Measurements from ENCODE around the gene DCUN1D3.

Gene DCUN1D3

GRCh38 chr16:20923876-20924275 lies 23.7 kb upstream of the DCUN1D3 start:
- Histone ChIP-seq H3K27me3 (no peaks in the 10 kb centered on the region), H3K36me3 (peaks cover 6 to 32% (median 15%) of the 10 kb centered on the region in 3 donors), H3K9me3 (no peaks in the 10 kb centered on the region), H3K4me3 (no peak overlapping the region), H3K27ac (no peak overlapping the region), H3K4me1 (peaks cover 0 to 4% (median 2%) of the 10 kb centered on the region in 4 donors)
- intact Hi-C loops (cut with DNase I; ENCODE audit: low total_unique reads), result no loop called here
- DNase-seq, result no peak
- TF ChIP-seq, protein P1, sequence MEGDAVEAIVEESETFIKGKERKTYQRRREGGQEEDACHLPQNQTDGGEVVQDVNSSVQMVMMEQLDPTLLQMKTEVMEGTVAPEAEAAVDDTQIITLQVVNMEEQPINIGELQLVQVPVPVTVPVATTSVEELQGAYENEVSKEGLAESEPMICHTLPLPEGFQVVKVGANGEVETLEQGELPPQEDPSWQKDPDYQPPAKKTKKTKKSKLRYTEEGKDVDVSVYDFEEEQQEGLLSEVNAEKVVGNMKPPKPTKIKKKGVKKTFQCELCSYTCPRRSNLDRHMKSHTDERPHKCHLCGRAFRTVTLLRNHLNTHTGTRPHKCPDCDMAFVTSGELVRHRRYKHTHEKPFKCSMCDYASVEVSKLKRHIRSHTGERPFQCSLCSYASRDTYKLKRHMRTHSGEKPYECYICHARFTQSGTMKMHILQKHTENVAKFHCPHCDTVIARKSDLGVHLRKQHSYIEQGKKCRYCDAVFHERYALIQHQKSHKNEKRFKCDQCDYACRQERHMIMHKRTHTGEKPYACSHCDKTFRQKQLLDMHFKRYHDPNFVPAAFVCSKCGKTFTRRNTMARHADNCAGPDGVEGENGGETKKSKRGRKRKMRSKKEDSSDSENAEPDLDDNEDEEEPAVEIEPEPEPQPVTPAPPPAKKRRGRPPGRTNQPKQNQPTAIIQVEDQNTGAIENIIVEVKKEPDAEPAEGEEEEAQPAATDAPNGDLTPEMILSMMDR (IDR thresholded peaks at IDR 0.05), result no peak

DNA sequence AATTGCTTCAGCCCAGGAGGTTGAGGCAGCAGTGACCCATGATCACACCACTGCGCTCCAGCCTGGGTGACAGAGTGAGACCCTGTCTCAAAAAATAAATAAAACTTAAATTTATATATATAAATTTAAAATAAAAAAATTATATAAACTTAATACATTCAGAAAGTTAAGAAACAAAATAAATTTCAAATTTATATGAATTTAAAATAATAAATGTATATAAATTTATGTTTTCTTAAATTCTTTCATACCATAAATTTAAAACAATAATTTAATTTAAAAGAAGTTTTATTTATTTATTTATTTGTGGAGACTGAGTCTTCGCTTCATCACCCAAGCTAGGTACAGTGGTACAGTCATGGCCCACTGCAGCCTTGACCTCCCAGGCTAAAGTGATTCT lies 20.6 kb upstream of the DCUN1D3 start:
- H3K9me3 ChIP-seq, result no peaks in the 10 kb centered on the region
- H3K27ac ChIP-seq, result no peak overlapping the region
- peaks cover 0 to 9% (median 5%) of the 10 kb centered on the region in 4 donors for H3K4me1 ChIP-seq
- DNase-seq, result no peak
- H3K27me3 ChIP-seq, result no peaks in the 10 kb centered on the region
- H3K36me3 ChIP-seq, result peaks cover 6 to 40% (median 15%) of the 10 kb centered on the region in 3 donors
- TF ChIP-seq, protein P1 (IDR thresholded peaks at IDR 0.05), result no peak
- H3K4me3 ChIP-seq, result no peak overlapping the region
- intact Hi-C loops (cut with DNase I; ENCODE audit: low total_unique reads), result no loop called here

DNA sequence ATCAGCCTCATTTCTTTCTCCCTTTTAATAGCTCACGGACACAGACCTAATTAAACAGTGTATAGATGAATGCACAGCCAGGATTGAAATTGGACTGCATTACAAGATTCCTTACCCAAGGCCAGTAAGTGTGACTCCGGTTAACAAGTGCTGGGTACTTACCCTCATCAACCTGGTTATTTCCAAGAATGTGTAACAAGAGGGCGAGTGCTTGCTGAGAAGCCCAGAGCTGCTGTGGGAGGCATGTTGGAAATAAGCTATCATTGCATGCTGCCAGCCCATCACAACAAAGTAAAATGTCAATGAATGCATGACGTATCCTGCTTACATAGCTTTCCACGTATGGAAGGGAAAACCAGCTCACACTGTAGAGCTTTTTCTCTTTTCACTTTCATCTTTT lies 19.9 kb upstream of the DCUN1D3 start:
- TF ChIP-seq, protein P1 (IDR thresholded peaks at IDR 0.05), result no peak
- no peaks in the 10 kb centered on the region for H3K27me3 ChIP-seq
- H3K9me3 ChIP-seq, result no peaks in the 10 kb centered on the region
- H3K4me3 ChIP-seq, result no peak overlapping the region
- intact Hi-C loops (cut with DNase I; ENCODE audit: low total_unique reads), result no loop called here
- DNase-seq, result no peak
- H3K27ac ChIP-seq, result no peak overlapping the region
- H3K4me1 ChIP-seq, result peaks cover 0 to 9% (median 5%) of the 10 kb centered on the region in 4 donors
- H3K36me3 ChIP-seq, result peaks cover 2 to 35% (median 12%) of the 10 kb centered on the region in 3 donors

GRCh38 chr16:20918486-20919239 lies 18.5 kb upstream of the DCUN1D3 start:
- no peaks in the 10 kb centered on the region for H3K27me3 ChIP-seq
- H3K4me1 ChIP-seq, result peaks cover 0 to 21% (median 5%) of the 10 kb centered on the region in 4 donors
- DNase-seq, result no peak
- H3K4me3 ChIP-seq, result no peak overlapping the region
- H3K9me3 ChIP-seq, result no peaks in the 10 kb centered on the region
- no peak overlapping the region for H3K27ac ChIP-seq
- peaks cover 0 to 22% (median 5%) of the 10 kb centered on the region in 3 donors for H3K36me3 ChIP-seq
- TF ChIP-seq, protein P1 (IDR thresholded peaks at IDR 0.05), result no peak
- intact Hi-C loops (cut with DNase I; ENCODE audit: low total_unique reads), result no loop called here

DNA sequence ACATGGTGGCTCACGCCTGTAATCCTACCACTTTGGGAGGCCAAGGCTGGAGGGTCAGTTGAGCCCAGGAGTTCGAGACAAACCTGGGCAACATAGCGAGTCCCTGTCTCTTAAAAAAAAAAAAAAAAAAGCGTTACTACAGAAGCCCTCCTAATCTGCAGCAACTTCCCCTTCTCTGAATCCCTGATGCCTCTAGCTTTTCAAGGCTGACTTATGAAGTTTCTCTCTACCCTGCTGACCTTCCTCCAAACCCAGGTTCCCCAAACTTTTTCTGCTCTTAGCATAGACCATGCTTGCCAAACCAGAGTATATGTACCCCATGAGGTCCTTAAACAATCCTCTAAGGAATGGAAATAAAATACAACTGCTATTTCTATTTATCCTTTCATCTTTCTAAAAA lies 16.8 kb upstream of the DCUN1D3 start:
- Histone ChIP-seq H3K36me3 (peaks cover 0 to 10% (median 0%) of the 10 kb centered on the region in 3 donors), H3K4me1 (peaks cover 0 to 38% (median 21%) of the 10 kb centered on the region in 4 donors), H3K9me3 (no peaks in the 10 kb centered on the region), H3K27ac (no peak overlapping the region), H3K4me3 (no peak overlapping the region), H3K27me3 (no peaks in the 10 kb centered on the region)
- TF ChIP-seq, protein P1 (IDR thresholded peaks at IDR 0.05), result no peak
- intact Hi-C loops (cut with DNase I; ENCODE audit: low total_unique reads), result no loop called here
- DNase-seq, result no peak

All from tibial artery (tissue), 4 donors.